ENCODE results near the gene CEP135.

The CEP135 gene

DNA sequence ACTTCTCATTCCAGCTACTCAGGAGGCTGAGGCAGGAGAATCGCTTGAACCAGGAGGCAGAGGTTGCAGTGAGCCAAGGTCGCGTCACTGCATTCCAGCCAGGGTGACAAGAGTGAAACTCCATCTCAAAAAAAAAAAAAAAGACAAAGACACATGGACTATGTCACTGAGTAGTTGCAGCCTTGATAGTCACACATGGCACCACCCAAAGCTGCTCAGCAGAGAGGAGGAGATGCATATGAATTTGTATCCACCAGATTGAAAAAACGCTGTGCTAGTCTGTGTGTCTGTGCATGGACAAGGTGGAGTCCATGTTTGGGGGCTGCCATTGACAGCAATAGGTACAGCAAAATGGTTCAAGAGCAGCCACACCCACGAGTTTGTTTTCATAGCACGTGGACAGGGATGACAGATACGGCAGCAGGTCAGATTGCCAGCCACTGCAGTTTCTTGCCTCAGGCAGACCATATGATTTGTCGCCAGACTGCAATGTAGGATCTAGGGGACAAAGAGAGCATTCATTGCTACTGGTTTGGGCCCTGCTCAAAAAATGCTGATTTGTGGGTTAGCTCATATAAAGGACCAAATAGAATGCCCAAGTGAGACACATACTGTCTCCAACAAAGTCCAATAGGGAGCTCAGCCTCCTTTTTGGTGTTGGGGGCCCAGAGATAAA, 89.9 kb downstream of the CEP135 start:
- TF ChIP-seq, protein P1, sequence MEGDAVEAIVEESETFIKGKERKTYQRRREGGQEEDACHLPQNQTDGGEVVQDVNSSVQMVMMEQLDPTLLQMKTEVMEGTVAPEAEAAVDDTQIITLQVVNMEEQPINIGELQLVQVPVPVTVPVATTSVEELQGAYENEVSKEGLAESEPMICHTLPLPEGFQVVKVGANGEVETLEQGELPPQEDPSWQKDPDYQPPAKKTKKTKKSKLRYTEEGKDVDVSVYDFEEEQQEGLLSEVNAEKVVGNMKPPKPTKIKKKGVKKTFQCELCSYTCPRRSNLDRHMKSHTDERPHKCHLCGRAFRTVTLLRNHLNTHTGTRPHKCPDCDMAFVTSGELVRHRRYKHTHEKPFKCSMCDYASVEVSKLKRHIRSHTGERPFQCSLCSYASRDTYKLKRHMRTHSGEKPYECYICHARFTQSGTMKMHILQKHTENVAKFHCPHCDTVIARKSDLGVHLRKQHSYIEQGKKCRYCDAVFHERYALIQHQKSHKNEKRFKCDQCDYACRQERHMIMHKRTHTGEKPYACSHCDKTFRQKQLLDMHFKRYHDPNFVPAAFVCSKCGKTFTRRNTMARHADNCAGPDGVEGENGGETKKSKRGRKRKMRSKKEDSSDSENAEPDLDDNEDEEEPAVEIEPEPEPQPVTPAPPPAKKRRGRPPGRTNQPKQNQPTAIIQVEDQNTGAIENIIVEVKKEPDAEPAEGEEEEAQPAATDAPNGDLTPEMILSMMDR (IDR thresholded peaks at IDR 0.05; ENCODE audit: low read depth, low read length, missing control alignments) = no peak
- DNase-seq (ENCODE audit: low read depth) = no peak
- H3K4me3 ChIP-seq (ENCODE audit: low read depth, low read length) = no peak overlapping the region

DNA sequence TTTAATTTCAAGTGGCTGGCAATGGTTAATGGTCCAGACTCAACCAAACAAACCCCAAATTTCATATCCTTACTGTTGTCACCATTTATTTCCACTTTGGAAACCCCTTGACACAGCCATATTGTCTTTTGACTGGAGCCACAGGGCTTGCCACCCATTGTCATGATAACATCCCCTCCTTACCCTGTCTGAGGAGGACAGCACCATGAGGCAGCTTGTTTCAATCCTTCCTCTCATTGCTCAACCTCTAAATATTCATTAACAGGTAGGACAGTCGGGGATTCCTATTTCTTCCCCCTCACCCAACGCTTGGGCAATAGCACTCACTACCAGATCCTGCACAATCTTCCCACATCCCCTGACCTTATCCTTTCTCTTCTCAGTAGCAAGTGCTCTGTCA, 92.1 kb downstream of the CEP135 start:
- no peak overlapping the region for H3K4me3 ChIP-seq (ENCODE audit: low read depth, low read length)
- DNase-seq (ENCODE audit: low read depth) = no peak
- TF ChIP-seq, protein P1 (IDR thresholded peaks at IDR 0.05; ENCODE audit: low read depth, low read length, missing control alignments) = no peak

DNA sequence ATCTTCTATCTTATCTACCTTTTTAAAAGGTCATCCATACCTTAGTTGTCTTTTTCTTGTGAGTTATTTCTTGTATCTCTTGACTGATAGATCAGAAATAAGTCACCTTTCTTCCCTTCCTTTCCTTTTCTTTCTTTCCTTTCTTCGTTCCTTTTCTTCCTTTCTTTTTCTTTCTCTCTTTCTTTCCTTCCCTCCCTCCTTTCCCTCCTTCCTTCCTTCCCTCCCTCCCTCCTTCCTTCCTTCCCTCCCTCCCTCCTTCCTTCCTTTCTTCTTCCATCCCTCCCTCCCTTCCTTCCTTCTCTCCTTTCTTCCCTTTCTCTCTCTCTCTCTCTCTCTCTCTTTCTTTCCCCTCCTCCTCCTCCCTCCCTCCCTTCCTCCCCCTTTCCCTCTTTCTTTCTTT, 93.5 kb downstream of the CEP135 start:
- TF ChIP-seq, protein P1 (IDR thresholded peaks at IDR 0.05; ENCODE audit: low read depth, low read length, missing control alignments) = no peak
- H3K4me3 ChIP-seq (ENCODE audit: low read depth, low read length) = no peak overlapping the region

DNA sequence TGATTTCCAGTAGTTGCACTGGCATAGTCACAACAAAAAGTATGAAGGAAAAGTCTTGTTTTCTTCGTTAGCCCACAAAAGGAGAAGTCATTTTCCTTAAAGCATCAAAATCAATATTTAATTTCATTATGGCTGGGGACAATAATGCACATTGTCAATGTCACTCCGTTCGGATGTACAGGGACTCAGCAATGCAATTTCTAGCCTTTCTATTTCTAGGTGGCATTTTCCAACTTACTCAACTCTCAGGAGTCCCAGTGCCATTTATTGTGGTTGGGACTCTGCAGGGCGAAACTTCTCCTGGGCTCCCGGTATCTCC, 99.6 kb downstream of the CEP135 start:
- TF ChIP-seq, protein P1 (IDR thresholded peaks at IDR 0.05; ENCODE audit: low read depth, low read length, missing control alignments) = no peak
- DNase-seq (ENCODE audit: low read depth) = no peak

More for the DNA sequence above, 93.5 kb downstream of the CEP135 start:
- no peak for DNase-seq (ENCODE audit: low read depth)

DNA sequence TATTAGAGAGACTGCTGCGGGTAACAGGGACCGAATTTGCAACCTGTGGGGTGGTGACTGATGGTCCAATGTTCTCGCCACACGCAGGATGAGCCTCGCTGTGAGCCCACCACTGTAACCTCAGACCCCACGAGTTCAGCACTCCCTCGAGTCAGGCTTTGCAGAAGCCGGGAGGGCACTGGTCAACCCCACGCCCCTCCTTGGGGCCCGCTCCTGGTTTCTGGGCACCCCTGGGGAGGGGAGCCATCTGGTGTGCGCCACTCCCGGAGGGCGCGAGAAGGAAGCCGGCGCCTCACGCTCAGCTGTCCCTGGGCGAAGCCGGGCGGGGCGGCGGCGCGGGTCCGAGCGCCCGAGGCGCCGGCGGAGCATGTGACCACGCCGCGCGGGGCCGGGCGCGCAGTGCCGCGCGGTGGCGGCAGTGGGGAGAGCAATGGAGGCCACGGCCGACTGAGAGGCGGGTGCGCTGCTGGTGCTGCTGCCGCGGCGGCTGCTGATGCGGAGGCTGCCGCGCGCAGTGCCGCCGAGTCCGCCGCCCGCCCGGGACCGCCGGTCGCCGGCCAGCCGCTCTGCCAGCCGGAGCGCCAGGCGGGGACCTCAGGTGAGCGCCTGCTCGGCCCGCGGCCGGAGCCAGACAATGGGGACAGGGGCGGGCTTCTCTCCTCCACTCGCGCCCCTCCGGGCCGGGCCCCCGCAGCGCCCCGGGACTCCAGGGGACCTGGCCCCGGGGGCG, 100.1 kb downstream of the CEP135 start:
- DNase-seq (ENCODE audit: low read depth) = no peak
- TF ChIP-seq, protein P1 (IDR thresholded peaks at IDR 0.05; ENCODE audit: low read depth, low read length, missing control alignments) = peak; percentile 65
- H3K4me3 ChIP-seq (ENCODE audit: low read depth, low read length) = peak overlapping the region; percentile 66

More for the DNA sequence above, 99.6 kb downstream of the CEP135 start:
- peak overlapping the region; percentile 66 for H3K4me3 ChIP-seq (ENCODE audit: low read depth, low read length)

DNA sequence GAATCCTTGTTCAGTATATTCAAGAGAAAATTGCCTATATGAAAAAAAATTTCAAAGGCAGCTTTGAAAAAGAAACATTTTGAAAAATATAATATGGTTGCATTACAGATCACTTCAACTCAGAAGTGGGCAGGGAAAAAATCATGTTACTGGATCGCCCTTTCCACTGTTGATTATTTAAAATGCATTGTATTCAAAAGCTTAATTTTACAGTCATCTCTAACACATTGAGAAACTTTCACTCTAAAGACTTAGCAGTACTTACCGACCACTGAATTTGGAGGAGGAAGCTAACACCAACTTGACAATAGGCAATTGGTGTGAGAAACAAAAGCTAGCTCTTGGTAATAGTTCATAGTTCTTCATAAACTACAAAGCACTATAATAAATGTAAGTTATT, 101.9 kb downstream of the CEP135 start:
- no peak overlapping the region for H3K4me3 ChIP-seq (ENCODE audit: low read depth, low read length)
- TF ChIP-seq, protein P1 (IDR thresholded peaks at IDR 0.05; ENCODE audit: low read depth, low read length, missing control alignments) = no peak
- DNase-seq (ENCODE audit: low read depth) = no peak

Measured in GM12864 (cell line).